ENCODE results near the gene HCAR2.

DNA sequence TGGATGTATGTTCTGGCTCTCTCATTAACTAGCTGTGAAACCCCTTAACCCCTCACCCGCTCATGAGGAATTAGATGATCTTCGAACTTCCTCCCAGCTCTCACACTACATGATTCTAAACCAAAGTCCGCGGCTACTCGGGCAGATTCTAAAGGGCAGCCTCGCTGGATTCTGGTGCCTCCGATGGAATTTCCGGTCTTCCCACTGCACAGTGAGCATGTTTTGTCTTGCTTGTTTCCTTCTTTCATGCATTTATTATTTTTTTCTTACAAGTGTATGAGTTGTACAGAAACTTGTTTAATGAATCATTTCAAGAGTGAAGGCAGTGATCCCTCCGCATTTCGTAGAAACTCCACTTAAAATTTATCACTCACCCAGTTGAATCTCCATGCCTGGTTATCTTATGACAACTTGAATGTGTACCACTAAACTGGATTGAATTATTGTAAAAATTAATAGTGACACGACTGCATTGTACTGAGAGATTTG is 17.9 kb upstream of the HCAR2 start:
- no peak for TF ChIP-seq CTCF (IDR thresholded peaks at IDR 0.05)
- no peak for TF ChIP-seq POLR2A (IDR thresholded peaks at IDR 0.05)
- peak in 1 of 2 donors; percentile 42 for TF ChIP-seq POLR2AphosphoS5 (IDR thresholded peaks at IDR 0.05; ENCODE audit: insufficient read depth in 1 of 2, low read depth in 1 of 2)

Data from vagina (tissue), 2 donors.